Mesendoderm (in vitro differentiated cells): ENCODE data around the gene LRRC8B.

Experiments used
- DNase-seq: peaks from one replicate; pipeline ENCODE4 v3.0.0; 2013
- H2AK5ac ChIP-seq: 2 replicates; pipeline ENCODE4 v1.6.1; 2013; ENCODE audit warnings: low read length, inconsistent platforms
- H2BK120ac ChIP-seq: 2 replicates; pipeline ENCODE4 v1.6.1; 2013; ENCODE audit warnings: low read depth, mild to moderate bottlenecking, low read length, moderate library complexity, mixed read lengths
- H2BK15ac ChIP-seq: replicated peaks from 2 replicates; pipeline ENCODE4 v1.6.1; 2013; ENCODE audit warnings: low read depth, mild to moderate bottlenecking, moderate library complexity
- H2BK5ac ChIP-seq: 2 replicates; pipeline ENCODE4 v1.6.1; 2013; ENCODE audit warnings: low read length, inconsistent platforms
- H3K18ac ChIP-seq: 2 replicates; pipeline ENCODE4 v1.6.1; 2013; ENCODE audit warnings: mild to moderate bottlenecking, low read length, mixed read lengths
- H3K23ac ChIP-seq: one replicate; pipeline ENCODE4 v1.6.1; 2013; ENCODE audit warnings: low read length
- H3K27ac ChIP-seq: 2 replicates; pipeline ENCODE4 v1.5.1; 2013; ENCODE audit warnings: low read depth, mild to moderate bottlenecking, inconsistent platforms, low read length, moderate library complexity
- H3K27me3 ChIP-seq: 2 replicates; pipeline ENCODE4 v1.6.1; 2013; ENCODE audit warnings: low read length, control low read depth, mild to moderate bottlenecking, inconsistent platforms; ENCODE audit not compliant: insufficient read depth, poor library complexity
- H3K36me3 ChIP-seq: 2 replicates; pipeline ENCODE4 v1.6.1; 2013; ENCODE audit warnings: low read length, inconsistent platforms; ENCODE audit not compliant: control insufficient read depth, insufficient read depth
- H3K4ac ChIP-seq: one replicate; pipeline ENCODE4 v1.6.1; 2013; ENCODE audit warnings: low read depth, mild to moderate bottlenecking, low read length, moderate library complexity
- H3K4me1 ChIP-seq: 2 replicates; pipeline ENCODE4 v1.6.1; 2013; ENCODE audit warnings: low read depth, low read length, inconsistent platforms; ENCODE audit not compliant: control insufficient read depth
- H3K4me2 ChIP-seq: 2 replicates; pipeline ENCODE4 v1.6.1; 2013; ENCODE audit warnings: low read length
- H3K4me3 ChIP-seq: 2 replicates; pipeline ENCODE4 v1.5.1; 2013; ENCODE audit warnings: mild to moderate bottlenecking, low read length
- H3K56ac ChIP-seq: one replicate; pipeline ENCODE4 v1.6.1; 2013; ENCODE audit warnings: low read length
- H3K79me1 ChIP-seq: 2 replicates; pipeline ENCODE4 v1.6.1; 2013; ENCODE audit warnings: low read length, inconsistent platforms
- H3K79me2 ChIP-seq: 2 replicates; pipeline ENCODE4 v1.6.1; 2013; ENCODE audit warnings: mild to moderate bottlenecking, low read length; ENCODE audit not compliant: control insufficient read depth, insufficient read depth
- H3K9ac ChIP-seq: 2 replicates; pipeline ENCODE4 v1.6.1; 2013; ENCODE audit warnings: low read length, inconsistent platforms
- H4K5ac ChIP-seq: one replicate; pipeline ENCODE4 v1.6.1; 2013; ENCODE audit warnings: low read length
- H4K8ac ChIP-seq: one replicate; pipeline ENCODE4 v1.6.1; 2013; ENCODE audit warnings: low read depth, mild to moderate bottlenecking, control low read depth, low read length, moderate library complexity
- WGBS: extraction: QIAGEN DNeasy Blood & Tissue Kit; methylation state at CpG from one replicate; pipeline ENCODE4 v1.1.7; 2013; ENCODE audit warnings: low lambda C conversion rate, missing lambda C conversion rate; ENCODE audit not compliant: insufficient coverage; ENCODE audit errors: extremely low coverage; 5-methylcytosine and 5-hydroxymethylcytosine counted together

The LRRC8B gene

DNA sequence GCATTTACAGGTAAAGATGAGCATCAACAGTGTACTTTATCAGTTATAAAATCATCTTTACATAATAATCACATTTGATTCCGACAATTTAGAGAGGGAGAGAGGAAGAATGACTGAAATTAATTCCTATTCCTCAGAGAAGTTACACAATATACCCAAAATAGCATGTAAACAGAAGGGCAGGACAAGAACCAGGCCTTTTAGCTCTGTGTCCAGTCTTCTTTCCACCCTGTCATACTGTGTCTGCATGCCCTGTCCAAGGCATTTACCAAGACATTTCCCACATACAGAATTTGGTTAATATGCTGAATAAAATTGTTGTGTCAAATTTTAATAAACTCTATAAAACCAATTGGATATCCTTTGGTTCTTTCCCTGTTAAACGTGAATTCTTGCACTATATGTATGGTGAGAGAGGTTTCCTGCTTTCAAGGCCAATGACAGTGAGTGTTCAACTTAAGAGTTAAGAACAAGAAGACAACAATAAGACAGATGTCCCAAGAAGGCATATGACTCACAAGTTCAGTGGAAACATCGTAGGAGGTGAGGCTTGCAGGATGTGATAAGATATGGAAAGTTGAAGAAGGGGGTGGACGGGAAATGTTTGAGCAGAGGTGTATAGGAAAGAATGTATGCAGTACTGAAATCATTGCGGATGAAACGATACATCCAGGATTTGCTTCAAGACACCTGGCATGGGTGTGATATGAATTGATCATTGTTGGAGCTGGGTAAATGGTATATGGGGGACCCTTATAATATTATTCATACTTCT is 20.8 kb downstream of the LRRC8B start:
- no peak overlapping the region for H3K56ac ChIP-seq
- H3K4me1 ChIP-seq = no peaks in the 10 kb centered on the region
- H2BK120ac ChIP-seq = no peak overlapping the region
- H3K27me3 ChIP-seq = no peaks in the 10 kb centered on the region
- DNase-seq = peak; percentile 13
- H3K4me3 ChIP-seq = no peak overlapping the region
- H3K9ac ChIP-seq = no peak overlapping the region
- no peak overlapping the region for H2BK15ac ChIP-seq
- H3K27ac ChIP-seq = no peak overlapping the region
- no peak overlapping the region for H4K5ac ChIP-seq
- no peak overlapping the region for H2BK5ac ChIP-seq
- no peak overlapping the region for H3K18ac ChIP-seq
- no peak overlapping the region for H3K4ac ChIP-seq
- 100% methylated on average over 1 of the region's 6 CpGs for WGBS
- peaks cover 5% of the 10 kb centered on the region for H3K79me1 ChIP-seq
- H3K79me2 ChIP-seq = peaks cover 8% of the 10 kb centered on the region
- no peak overlapping the region for H3K4me2 ChIP-seq
- H3K23ac ChIP-seq = no peak overlapping the region
- no peak overlapping the region for H4K8ac ChIP-seq
- no peak overlapping the region for H2AK5ac ChIP-seq
- no peaks in the 10 kb centered on the region for H3K36me3 ChIP-seq

DNA sequence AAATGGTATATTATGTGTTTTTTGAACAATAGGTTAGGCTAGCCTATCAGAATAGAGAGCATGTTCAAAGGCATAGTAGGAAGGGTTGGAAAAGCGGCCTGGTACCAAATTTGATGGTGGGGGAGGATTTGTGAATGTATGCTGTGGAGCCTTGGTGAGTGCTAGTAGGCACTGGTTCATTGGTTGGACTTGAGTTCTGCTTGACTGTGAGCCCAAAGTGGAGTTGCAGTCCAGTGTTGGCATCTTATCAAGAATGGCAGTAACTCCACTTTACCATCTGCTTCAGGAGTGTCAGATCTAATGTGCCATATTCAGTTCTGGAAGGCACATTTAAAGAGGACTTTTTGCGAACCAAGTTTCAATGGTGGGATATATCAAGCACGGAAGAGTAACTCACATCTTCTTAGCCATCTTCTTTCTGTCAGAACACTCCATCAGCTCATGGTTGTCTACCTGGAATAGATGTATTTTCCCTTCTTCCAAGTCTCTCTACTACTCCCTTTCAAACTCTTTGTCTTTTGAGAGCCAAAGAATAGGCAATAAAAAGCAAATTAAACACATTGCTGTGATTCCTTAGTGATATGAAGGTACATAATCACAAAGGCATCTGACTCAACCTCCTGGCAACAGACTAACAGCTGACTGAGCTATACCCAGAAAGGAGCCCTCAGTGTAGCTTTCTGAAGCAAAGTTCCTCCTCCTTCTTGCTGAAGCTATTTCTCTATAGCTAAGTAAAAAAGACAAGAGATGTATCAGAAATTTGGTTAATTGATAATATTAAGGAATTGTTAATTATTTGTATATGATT is 21.7 kb downstream of the LRRC8B start:
- WGBS = no CpG with 5 or more reads among the region's 3 CpGs
- Histone ChIP-seq H4K5ac (no peak overlapping the region), H2BK15ac (no peak overlapping the region), H3K56ac (no peak overlapping the region), H3K79me1 (peaks cover 5% of the 10 kb centered on the region), H3K36me3 (no peaks in the 10 kb centered on the region), H3K9ac (no peak overlapping the region), H3K23ac (no peak overlapping the region), H3K4me2 (no peak overlapping the region), H3K27me3 (no peaks in the 10 kb centered on the region), H3K4ac (no peak overlapping the region), H2BK5ac (no peak overlapping the region), H2BK120ac (no peak overlapping the region), H2AK5ac (no peak overlapping the region), H3K4me3 (no peak overlapping the region), H3K18ac (no peak overlapping the region), H3K27ac (no peak overlapping the region), H3K4me1 (peaks cover 2% of the 10 kb centered on the region), H4K8ac (no peak overlapping the region), H3K79me2 (peaks cover 8% of the 10 kb centered on the region)
- DNase-seq = no peak

GRCh38 chr1:89546934-89547562 is 22.4 kb downstream of the LRRC8B start:
- Histone ChIP-seq H2AK5ac (no peak overlapping the region), H3K9ac (no peak overlapping the region), H3K4me2 (no peak overlapping the region), H3K23ac (no peak overlapping the region), H3K27ac (no peak overlapping the region), H3K56ac (no peak overlapping the region), H3K79me1 (peaks cover 4% of the 10 kb centered on the region), H3K4me1 (peaks cover 2% of the 10 kb centered on the region), H3K4me3 (no peak overlapping the region), H4K5ac (no peak overlapping the region), H2BK15ac (no peak overlapping the region), H3K18ac (no peak overlapping the region), H3K4ac (no peak overlapping the region), H2BK120ac (no peak overlapping the region), H3K36me3 (no peaks in the 10 kb centered on the region), H3K79me2 (peaks cover 7% of the 10 kb centered on the region), H3K27me3 (no peaks in the 10 kb centered on the region), H2BK5ac (no peak overlapping the region), H4K8ac (no peak overlapping the region)
- DNase-seq = no peak

GRCh38 chr1:89547563-89548116 is 23.0 kb downstream of the LRRC8B start:
- no peaks in the 10 kb centered on the region for H3K27me3 ChIP-seq
- H3K9ac ChIP-seq = no peak overlapping the region
- no peak overlapping the region for H2BK120ac ChIP-seq
- no peak for DNase-seq
- no CpG with 5 or more reads among the region's 2 CpGs for WGBS
- no peaks in the 10 kb centered on the region for H3K36me3 ChIP-seq
- no peak overlapping the region for H3K4me3 ChIP-seq
- H2BK15ac ChIP-seq = no peak overlapping the region
- peaks cover 6% of the 10 kb centered on the region for H3K79me2 ChIP-seq
- H4K8ac ChIP-seq = no peak overlapping the region
- H4K5ac ChIP-seq = no peak overlapping the region
- H3K27ac ChIP-seq = no peak overlapping the region
- H3K4me1 ChIP-seq = peaks cover 2% of the 10 kb centered on the region
- H3K79me1 ChIP-seq = peaks cover 4% of the 10 kb centered on the region
- H3K23ac ChIP-seq = no peak overlapping the region
- H3K18ac ChIP-seq = no peak overlapping the region
- no peak overlapping the region for H2AK5ac ChIP-seq
- no peak overlapping the region for H3K56ac ChIP-seq
- no peak overlapping the region for H3K4me2 ChIP-seq
- no peak overlapping the region for H2BK5ac ChIP-seq
- no peak overlapping the region for H3K4ac ChIP-seq

DNA sequence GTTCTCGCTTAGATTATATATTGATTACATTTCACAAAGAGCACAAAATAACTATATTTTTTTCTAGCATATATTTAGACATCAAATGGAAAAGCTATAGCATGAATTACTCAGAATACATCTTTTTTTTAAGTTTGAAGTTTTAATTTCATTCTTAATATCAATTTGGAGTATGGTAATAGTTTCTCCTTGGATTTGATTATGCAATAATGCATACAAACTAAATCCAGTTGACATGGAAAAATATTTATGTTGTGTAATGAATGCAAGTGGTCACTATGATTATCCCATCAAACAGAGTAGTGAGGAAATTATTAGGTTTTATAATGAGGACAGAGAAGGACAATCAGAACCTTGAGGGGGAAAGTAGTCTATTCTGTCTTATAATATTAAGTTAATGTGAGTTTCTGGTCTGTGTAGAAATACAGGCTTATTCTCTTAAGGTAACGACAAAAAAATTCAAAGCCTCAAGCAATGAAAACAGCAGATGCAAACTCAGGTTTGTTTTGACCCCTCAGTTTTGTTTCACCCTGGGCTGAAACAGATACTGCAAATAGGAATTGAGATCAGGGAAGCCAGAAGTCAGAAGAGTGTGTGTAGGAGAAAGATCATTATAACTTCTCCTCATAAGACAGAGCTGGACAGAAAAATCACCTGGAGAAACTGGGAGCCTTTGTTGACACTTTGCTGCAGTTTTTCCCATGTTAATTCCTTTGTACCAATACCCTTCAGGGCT is 23.7 kb downstream of the LRRC8B start:
- Histone ChIP-seq H3K23ac (no peak overlapping the region), H3K56ac (no peak overlapping the region), H3K79me2 (peaks cover 6% of the 10 kb centered on the region), H4K5ac (no peak overlapping the region), H3K27me3 (no peaks in the 10 kb centered on the region), H3K27ac (no peak overlapping the region), H3K18ac (no peak overlapping the region), H3K4me2 (no peak overlapping the region), H3K9ac (no peak overlapping the region), H2BK5ac (no peak overlapping the region), H3K4ac (no peak overlapping the region), H2AK5ac (no peak overlapping the region), H3K4me3 (no peak overlapping the region), H3K4me1 (peaks cover 2% of the 10 kb centered on the region), H3K36me3 (no peaks in the 10 kb centered on the region), H2BK120ac (no peak overlapping the region), H3K79me1 (peaks cover 4% of the 10 kb centered on the region), H4K8ac (no peak overlapping the region), H2BK15ac (no peak overlapping the region)
- no CpG with 5 or more reads among the region's 2 CpGs for WGBS
- DNase-seq = no peak
